HS-27A (cell line): ENCODE measurements around the gene DPF3.

ENCODE experiments used
- DNase-seq: peaks from one replicate; pipeline ENCODE4 v3.0.0-alpha.2; 2012; ENCODE audit warnings: low read depth, missing footprints

Gene DPF3

DNA sequence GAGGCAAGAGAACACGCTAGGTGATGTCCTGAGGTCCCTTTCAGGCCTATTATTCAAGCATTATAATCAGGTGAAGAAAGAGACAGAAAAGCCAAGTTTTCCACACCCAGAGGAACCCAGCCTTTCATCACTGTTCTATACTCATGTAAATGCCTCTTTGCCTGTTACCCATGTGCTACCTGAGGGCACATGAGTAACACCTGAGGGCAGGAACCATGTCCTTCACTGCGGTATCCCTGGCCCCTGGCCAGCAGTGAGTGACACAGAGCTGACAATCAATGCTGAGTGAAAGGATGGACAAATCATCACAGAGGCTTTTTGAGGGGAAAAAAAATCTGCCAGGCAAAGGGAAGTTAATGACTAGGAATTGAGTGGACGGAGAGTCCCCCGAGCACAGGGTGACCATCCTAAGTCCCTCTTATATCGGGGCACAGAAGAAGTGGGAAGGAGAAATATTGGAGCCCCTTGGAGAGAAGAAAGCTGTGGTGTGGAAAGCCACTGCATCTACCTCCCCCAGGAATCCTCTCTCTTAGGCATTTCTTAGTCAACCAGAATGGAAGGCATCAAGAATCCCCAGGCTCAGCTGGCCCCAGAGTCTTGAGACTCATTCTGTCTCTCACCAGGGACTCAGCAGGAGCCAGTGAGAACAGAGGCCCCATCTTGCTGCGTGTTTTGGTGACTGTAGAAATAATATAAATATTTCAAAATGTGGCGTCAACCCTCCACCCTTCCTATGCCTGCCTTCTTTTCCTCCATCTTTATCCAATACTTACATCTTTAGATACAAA is 212.9 kb downstream of the DPF3 start:
- DNase-seq = no peak

DNA sequence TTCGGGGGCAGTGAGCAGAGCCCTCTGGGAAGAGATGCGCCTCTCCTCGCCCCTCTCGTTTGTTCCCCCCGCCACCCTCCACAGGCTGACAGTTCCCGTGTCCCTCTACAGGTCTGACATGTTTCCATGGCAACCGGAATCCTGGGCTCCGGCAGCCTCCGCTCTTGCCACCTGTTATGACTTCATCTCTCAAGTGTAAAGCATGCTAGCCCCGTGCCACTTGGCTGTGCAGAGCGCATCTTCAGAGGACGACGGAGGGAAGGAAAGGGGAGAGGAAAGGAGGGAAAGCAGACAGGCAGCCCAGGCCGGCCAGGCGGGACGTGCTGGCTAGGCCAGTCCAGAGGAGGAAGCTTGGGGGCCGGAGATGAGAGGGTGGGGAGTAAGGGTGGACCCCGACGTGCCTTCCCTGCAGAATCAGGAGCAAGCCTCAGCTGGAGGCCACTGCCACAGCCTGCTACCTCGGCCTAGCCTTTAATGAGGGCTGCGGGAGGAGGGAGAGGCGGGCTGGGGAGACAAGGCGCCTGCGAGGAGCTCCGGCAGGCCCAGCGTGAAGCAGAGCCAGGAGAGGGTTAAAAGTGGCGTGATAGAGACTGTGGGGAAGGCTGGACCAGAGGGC is 214.3 kb downstream of the DPF3 start:
- DNase-seq = no peak

DNA sequence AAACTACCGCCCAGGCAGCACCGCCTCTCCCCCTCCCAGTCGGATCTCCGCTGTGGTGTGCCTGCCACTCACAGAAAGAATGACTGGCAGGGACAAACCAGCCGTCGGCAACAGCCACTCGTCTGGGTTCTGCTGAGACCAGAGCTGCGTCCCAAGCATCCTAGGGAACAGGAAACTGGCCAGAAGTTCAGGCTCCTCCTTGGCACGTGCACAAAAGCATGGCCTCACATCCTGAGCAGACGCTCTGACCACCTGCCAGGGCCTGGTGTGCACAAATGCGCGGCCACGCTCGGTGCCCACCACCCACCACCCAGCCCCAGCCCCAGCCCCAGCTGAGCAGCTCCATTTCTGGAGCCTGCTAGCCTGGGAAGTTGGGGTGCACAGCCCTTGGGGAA is 214.8 kb downstream of the DPF3 start:
- no peak for DNase-seq

DNA sequence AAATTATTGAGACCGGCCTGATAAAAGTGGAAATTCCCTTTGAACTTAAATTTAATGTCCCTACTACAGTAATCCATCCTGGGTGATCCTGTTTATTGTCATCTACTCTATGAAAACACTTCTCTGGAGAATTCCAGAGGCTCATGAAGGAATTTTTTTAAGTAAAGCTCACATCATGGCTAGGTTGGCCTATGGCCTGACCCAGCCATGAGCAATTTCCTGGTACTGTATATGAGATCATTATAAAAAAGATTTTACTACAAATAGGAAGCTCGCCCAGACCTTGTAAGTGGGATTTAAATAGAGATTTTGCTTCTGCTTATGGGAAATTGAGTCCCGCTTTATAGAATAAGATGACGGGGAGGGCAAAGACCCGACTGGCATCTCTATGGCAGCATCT is 215.5 kb downstream of the DPF3 start:
- no peak for DNase-seq

DNA sequence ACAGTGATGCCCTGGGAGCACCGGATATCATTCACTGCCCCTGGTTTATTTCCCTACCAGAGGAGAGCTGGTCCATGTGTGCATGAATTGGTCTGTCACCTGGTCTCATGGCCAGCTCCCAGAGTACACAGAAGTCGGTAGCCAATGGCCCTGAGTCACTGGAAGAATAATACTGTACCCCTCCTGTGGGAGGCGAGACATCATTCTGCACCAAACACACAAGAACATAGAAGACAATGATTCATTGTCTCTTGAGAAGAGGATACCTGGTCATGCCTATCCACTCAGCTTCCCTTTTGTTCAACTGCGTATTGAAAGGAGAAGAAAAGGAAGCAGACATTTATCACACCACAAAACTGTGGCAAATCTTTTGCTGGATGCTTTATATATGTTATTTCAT is 216.2 kb downstream of the DPF3 start:
- DNase-seq = no peak

DNA sequence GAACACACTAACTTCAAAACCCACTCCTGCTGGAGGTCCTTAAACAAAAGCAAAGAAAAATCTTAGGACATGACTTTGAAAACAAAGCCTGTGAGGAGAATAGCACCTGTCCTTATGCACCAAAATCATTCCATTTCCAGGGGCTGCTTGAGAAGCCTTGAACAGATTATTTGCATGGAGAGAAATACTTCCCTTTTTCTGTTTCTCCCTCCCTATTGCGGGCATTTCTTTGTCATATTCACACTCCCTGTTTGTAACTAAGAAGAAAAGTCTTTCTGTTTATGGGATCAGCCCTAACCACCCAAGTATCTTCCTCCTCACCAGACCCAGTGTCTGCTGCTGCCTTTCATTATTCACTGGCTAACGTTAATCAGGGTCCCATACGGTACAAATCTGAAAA is 218.8 kb downstream of the DPF3 start:
- DNase-seq = no peak

DNA sequence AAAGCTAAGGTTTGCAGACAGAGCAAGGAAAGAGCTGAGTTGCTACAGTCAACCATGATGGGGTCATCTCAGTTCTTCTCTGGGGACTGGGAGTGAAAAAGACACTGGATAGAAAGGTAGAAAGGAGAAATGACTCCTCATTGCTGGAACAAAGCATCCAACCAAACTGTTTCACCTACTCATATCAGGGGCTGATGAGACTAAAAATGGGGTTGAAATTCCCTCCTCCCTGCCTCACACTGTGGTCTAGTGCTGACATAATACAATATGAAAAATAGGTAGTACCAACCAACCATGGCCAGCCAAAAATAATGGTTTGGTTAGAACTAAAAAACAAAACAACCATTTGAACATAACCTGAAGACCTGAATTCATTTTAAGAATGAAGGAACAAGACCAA is 220.7 kb downstream of the DPF3 start:
- no peak for DNase-seq

DNA sequence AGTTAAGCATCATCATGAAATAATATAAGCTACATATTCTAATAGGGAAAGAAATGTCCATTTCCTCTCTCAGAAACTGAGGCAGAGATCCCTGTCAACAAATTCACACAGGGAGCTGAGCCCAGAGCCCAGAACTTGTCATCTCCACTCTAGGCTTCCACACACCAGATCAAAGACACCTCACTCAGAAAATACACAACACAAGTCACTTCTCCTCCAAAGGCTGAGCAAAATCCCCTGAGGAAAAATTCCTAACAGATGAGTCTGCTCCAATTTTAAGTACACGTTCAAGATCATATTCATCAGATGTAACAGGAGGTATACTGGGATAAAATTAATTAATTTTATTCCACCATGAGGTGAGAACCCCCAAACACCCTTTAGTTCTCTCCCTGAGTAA is 227.3 kb downstream of the DPF3 start:
- peak; percentile 72 for DNase-seq

DNA sequence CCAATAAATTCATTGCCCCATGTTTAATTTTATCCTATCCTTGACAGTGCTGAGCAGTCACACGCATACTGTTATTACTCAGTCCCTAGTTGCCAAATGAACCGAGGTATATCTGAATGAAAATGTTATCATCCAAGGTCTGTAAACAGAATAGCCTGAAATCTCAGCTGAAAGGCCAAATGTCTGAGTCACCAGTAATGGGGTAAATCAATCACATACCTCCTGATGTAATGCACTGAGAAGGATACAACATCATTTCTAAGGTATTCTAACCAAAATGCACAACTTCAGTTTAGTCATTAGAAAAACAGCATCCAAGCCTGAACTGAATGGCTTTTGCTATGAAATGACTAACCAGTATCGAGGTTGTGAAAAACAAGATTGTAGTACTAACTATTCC is 228.6 kb downstream of the DPF3 start:
- peak; percentile 96 for DNase-seq

DNA sequence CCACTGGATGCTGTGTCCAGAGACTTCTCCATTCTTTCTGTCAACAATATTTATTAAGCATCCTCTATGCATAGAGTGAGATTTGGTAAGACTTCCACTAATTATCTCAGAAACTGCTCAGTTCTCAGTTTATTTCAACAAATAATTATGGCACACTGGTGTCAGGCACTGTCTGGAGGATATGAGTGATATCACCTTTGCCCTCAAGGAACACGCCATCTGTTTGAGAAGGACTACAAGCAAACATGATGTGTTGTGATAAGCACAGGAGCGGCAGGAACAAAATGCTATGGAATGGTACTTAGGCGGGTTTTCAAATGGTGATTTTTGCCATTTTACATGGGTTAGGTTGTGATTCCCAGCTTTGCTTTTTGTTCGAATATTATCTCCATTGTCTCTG is 229.2 kb downstream of the DPF3 start:
- DNase-seq = no peak

DNA sequence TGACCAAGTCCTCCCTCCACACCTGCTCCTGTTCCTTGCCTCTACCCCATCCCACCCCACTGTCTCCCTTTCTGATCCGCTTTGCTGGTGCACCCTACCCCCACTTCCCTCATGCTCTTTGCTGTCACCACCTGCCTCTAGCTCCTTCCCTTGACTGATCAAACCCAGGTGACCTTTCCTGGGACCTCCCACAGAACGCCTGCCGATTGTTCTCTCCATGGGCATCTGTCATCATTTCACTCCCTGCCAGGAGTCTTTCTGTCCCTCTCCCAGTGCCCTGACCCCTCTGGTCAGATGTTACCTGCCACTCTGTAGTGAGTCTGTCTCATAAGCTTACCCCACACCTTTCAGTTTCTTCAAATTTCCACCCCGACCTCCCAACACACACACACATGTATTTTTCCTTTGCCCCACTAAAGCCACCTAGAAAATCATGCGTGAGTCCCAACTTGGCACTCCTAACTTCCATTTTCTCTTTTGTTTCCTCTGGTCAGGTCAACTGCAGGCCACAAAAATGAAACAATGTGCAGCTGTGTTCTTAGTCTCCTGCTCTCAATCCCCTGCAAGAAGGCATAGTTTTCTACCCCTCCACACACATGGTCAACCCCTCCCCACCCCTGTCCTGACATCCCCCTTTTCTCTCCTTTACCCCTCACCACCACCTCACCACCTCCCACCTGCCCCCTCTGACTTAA is 229.8 kb downstream of the DPF3 start:
- no peak for DNase-seq

DNA sequence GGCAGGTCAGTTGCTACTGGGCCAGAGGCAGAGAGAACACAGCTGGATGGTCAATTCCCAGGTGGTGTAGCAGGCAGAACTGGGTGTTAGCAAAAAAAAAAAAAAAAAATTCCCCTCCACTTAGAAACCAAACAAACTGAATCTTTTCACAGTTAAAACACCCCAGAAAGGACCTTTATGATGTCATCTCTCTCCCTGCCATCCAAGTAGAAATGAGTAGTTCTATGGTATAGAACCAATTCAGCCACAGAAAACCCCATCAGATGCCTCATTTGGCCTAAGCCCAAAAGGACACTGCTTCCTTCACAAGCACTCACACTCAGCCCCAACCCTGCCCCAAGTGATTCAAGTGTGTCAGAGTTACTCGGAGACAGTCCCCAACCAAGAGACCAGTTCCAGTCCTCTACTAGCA is 230.8 kb downstream of the DPF3 start:
- DNase-seq = no peak

DNA sequence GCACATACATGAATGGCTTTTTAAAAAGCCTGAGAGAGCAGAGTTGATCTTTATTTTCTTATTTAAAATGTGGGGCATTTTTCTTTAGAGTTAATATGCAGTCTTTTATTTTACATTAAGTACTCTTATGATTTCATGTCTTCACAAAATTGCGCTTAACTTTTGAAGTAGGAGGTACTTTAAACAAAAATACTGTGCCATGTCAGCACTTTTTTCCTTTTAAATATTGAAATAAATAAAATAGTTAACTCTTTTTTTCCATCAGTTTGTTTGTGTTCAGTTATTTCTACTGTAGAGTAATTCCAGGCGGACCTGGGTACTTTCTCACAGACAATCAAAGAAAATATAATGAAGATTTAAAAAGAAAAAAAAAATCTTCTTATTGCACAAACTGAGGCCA is 231.7 kb downstream of the DPF3 start:
- no peak for DNase-seq

DNA sequence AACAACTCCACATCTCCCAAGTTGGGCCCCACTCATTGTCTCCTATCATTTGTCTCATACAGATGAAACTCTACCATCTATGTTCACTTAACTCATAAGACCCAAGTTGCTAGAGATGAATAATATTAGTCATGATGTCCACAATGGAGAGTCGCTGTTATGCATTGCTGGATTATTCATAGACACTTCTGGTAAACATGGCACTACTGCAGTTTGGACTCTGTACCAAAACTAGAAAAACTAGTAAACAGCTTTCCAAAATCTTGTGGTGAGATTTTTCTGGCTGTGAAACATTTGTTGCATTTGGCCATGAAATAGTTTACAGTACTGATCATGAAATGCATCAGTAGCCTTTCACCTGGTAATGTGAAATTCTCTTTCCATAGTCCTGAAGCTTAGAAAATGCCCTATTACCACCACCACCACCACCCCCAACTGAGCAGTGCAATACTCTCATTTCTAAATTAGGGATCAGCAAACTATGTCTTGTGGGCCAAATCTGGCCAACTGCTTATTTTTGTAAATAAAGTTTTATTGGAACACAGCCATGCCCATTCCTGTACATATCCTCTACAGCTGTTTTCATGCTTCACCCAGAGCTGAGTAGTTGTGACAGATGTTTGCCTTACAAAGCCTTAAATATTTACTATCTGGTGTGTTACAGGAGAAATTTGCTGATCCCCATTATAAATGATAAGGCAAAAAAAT is 236.5 kb downstream of the DPF3 start:
- DNase-seq = no peak

DNA sequence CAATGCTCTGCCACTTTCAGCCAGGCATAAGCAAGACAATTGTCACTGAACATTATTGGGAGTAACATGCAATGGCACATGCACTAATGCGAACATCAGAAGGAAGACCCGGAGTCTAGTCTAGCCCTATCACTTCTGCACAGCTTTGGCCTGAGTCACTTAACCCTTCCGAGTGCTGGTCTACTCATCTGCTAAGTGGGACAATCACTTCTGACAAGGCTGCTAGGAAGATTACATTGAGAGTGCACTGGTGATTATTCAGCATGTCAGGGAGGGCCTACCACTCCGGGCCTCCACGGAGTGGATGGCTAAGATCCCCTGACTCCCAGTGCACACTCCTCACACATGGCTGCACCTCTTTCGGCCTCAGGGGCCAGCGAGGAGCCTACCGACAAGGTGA is 240.9 kb downstream of the DPF3 start:
- no peak for DNase-seq

DNA sequence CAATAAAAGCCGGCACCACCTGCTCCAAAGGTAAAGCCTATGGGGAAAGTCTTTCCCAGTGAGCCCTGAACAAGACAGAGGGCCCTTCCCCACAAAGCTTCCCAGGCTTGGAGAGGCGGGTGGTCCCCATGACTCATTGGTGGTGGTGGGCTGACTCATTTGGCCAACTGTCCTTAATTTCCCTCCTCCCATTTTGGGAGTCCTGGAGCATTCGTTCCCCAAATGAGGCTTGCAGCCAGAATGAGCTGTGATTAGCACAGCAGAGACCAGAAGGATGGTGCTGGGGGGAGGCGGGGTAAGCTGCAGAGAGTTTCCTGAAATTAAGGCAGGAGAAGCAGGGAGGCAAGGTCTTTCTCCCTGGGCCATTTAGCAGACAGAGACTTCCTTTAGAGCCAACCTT is 241.7 kb downstream of the DPF3 start:
- no peak for DNase-seq

DNA sequence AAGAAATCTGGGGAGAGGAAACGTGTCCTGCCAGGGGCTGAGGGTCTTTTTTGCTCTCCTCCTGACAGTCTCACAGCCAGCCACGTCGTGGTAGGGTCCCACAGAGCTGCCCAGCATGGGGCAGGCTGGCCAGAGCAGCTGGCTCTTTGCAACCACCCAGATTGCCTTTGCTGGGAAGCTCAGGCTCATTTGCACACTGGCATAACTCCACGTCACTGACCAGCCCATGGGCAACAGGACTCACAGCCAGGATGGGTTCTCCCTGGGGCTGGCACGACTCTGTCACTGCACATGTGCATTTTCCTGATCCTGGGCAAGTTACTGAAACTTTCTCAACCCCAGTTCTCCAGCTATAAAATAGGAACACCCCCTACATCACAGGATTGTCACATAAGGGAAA is 242.2 kb downstream of the DPF3 start:
- no peak for DNase-seq

DNA sequence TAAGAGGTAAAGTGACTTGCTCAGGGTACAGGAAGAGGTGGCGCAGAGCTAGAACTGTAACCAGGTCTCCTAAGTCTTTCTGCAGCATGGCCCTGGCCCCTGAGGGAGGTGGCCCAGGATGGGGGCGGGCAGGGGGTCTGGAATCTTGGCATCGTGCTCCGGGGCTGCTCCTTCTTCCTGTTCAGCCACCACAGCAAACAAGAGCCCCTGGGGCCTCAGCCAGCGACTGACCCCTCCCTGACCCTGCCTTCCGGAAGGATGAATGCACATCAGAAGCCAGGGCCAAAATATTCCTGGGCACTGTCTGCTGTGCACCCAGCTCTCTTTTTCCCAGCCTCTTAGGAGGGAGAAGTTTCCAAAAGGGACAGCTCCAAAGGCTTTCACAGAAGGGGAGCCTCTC is 242.8 kb downstream of the DPF3 start:
- DNase-seq = no peak

DNA sequence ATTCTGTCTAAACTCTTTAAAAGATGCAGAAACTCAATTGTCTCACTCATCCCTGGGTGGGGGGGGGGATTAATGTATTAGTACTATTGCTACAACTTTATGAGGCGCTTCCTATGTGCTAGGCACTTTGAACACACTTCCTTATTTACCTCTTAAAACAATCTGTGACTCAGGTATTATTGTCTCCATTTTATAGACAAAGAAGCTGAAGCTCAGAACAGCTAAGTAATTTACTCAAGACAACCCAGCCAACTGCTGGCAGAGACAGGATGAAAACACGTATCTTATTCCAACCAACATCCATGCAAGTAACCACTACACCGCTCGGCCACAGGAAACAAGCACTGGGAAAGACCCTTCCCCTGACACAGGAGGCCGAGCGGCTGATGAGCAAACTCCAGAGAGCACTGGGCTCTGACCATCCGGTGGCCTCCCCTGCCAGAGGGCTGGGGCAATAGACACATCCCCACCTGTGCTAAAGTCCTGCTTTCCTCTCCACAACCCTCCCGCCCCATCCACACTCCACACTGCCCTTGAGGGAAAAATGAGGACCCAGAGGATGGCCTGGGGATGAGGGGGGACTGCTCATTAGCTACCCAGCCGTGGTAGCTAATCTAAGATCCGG is 244.2 kb downstream of the DPF3 start:
- DNase-seq = no peak

DNA sequence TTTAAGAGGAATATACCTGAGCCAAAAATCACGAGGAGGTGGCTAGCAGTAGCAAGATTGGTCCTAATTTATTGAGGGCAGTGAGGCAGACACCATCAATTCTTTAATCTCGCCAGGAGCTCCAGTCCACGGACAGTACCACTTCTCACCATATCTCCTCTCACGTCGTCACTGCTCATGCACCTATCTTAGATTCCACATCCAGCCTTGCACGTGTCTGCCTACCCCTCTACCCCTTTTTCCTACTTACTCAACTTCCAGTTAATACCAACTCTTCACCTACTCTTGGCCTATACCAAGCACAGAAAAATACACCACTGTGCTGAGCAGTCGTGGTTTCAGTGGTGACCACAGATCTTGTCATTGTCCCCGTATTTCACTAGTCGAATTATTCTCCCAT is 246.1 kb downstream of the DPF3 start:
- no peak for DNase-seq

DNA sequence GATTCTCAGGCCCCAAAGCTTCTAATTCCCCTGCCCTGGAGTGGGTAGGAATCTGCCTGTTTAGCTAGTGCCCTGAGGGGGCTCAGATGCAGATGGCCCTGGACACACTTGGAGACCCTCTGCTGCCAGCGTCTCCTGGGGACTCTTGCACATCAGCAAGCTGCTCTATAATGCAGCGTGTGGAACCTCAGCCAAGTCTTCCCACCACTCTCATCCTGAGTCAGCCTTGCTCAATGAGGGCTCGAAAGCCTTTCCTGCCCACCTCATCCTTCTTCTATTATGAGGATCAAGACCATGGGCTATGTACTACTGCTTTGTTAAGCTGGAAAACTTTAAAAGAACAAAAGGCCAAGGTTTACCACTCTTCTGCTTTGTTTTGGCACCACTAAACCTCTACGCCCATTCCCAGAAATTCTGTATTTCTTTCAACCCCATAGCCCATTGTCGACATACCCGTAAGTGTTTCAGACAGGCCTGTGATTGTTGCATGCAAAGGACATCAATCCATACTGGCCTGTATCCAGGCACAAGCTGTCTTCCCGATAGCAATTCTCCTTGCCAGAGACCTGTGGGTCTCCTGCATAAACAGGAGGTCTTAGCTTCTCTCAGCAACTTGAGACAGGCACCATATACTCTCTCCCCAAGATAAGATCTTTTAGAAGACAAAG is 246.9 kb downstream of the DPF3 start:
- no peak for DNase-seq

DNA sequence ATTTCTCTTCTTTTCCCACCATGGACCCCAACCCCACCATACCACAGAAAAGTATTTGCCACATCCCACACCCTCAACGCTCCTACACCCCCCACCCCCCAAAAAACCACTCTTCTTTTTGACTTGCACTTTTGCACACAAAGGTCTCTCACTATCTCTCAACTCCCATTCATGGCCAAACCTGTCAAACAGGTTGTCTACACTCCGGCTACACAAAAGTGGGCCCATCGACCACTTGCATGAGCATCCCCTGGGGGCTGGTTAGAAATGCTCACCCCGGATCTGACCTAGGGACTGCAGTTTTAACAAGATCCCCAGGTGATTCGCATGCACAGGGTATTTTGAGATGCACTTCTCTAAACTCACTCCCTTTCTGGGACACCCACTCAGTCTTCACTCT is 248.2 kb downstream of the DPF3 start:
- DNase-seq = no peak
